ENCODE measurements around the gene SPSB3.

SPSB3 gene

GRCh38 chr16:1778200-1779179 lies 3.9 kb downstream of the SPSB3 start:
- H3K4me3 ChIP-seq (ENCODE audit: low read depth, low read length) = no peak overlapping the region
- no peak for TF ChIP-seq CTCF (IDR thresholded peaks at IDR 0.05; ENCODE audit: low read depth, low read length, missing control alignments)
- in situ Hi-C loops (cut with HindIII; ENCODE audit: low sequenced_read_pairs) = no loop called here
- no peak for DNase-seq (ENCODE audit: low read depth)

GRCh38 chr16:1777375-1778199 lies 4.8 kb downstream of the SPSB3 start:
- H3K4me3 ChIP-seq (ENCODE audit: low read depth, low read length) = no peak overlapping the region
- TF ChIP-seq CTCF (IDR thresholded peaks at IDR 0.05; ENCODE audit: low read depth, low read length, missing control alignments) = no peak
- in situ Hi-C loops (cut with HindIII; ENCODE audit: low sequenced_read_pairs) = no loop called here
- no peak for DNase-seq (ENCODE audit: low read depth)

GRCh38 chr16:1776991-1777374 lies 5.4 kb downstream of the SPSB3 start:
- in situ Hi-C loops (cut with HindIII; ENCODE audit: low sequenced_read_pairs) = no loop called here
- DNase-seq (ENCODE audit: low read depth) = no peak
- H3K4me3 ChIP-seq (ENCODE audit: low read depth, low read length) = no peak overlapping the region
- TF ChIP-seq CTCF (IDR thresholded peaks at IDR 0.05; ENCODE audit: low read depth, low read length, missing control alignments) = no peak

- in situ Hi-C loops (cut with HindIII; ENCODE audit: low sequenced_read_pairs) = no loop called here
- no peak overlapping the region for H3K4me3 ChIP-seq (ENCODE audit: low read depth, low read length)
- TF ChIP-seq CTCF (IDR thresholded peaks at IDR 0.05; ENCODE audit: low read depth, low read length, missing control alignments) = no peak
- no peak for DNase-seq (ENCODE audit: low read depth)
These were observed 5.8 kb downstream of the SPSB3 start for GRCh38 chr16:1776672-1776955.

GRCh38 chr16:1775846-1776671 lies 6.3 kb downstream of the SPSB3 start:
- no peak for DNase-seq (ENCODE audit: low read depth)
- in situ Hi-C loops (cut with HindIII; ENCODE audit: low sequenced_read_pairs) = no loop called here
- H3K4me3 ChIP-seq (ENCODE audit: low read depth, low read length) = no peak overlapping the region
- TF ChIP-seq CTCF (IDR thresholded peaks at IDR 0.05; ENCODE audit: low read depth, low read length, missing control alignments) = no peak

All from astrocyte of the cerebellum (primary cell).